Activated naive CD8-positive, alpha-beta T cell treated with anti-CD3 and anti-CD28 coated beads, Interleukin-2, amount 10 ng/mL, durations not matched to agents 7 days and 5 days (primary cell): Measurements from ENCODE around the gene GGCT. TPM values are rescaled to one million over a fixed set of nuclear protein-coding genes. Genes with fewer than 3 reads are reported as not detected.
"Not testable (repeated sequence)": the region's sequence is repeated elsewhere in the genome, so short reads cannot be mapped to it uniquely, and the experiment has no call there.

Source experiments
- ATAC-seq: fragments of 150-1000 bp; cut with Tn5 transposase; one replicate; pipeline ENCODE4 v1.10.0; 2021; ENCODE audit warnings: low read depth, moderate library complexity
- POLR2A ChIA-PET: fragments of 350-600 bp; sonication (Branson Sonifier 250); formaldehyde crosslinking; loops from one replicate; lab custom pipeline; 2021; ENCODE audit warnings: antibody characterized with exemption; lab: Charles Lee
- DNase-seq: peaks from one replicate; pipeline ENCODE4 v3.0.0; 2021
- H3K27ac Mint-ChIP-seq: one replicate; pipeline ENCODE4 v1.8.0; 2022; ENCODE audit warnings: mild to moderate bottlenecking, mixed read lengths
- H3K27me3 Mint-ChIP-seq: one replicate; pipeline ENCODE4 v1.8.0; 2022; ENCODE audit warnings: mild to moderate bottlenecking, moderate library complexity, mixed read lengths
- H3K36me3 Mint-ChIP-seq: one replicate; pipeline ENCODE4 v1.8.0; 2021; ENCODE audit warnings: mild to moderate bottlenecking, mixed read lengths
- H3K4me1 Mint-ChIP-seq: one replicate; pipeline ENCODE4 v1.8.0; 2021; ENCODE audit warnings: mixed read lengths
- H3K4me3 Mint-ChIP-seq: one replicate; pipeline ENCODE4 v1.8.0; 2022; ENCODE audit warnings: mild to moderate bottlenecking, moderate library complexity, mixed read lengths
- H3K9me3 Mint-ChIP-seq: one replicate; pipeline ENCODE4 v1.8.0; 2021; ENCODE audit warnings: mixed read lengths
- total RNA-seq, 2 experiments: library from RNA; stranded (reverse); gene quantifications; one replicate each; pipeline ENCODE4 v1.2.3, GENCODE V29; 2021

GGCT gene
- total RNA-seq, 2 experiments from 2014 or later: 40.2 to 42.7 TPM

DNA sequence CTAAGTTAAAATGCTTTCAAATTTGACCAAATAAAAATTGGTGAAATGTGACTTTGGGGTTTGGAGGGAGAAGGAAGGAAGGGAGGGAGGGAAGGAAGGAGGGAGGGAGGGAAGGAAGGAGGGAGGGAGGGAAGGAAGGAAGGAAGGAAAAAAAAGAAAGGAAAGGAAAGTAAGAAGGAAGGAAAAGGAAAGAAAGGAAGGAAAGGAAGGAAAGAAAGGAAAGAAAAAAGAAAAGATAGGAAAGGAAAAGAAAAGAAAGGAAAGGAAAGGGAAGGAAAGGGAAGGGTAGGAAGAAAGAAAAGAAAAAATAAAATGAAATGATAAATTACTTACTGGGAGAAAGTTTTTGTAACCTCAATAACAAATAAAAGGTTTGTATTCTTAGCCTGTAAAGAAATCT lies 24.1 kb upstream of the GGCT start:
- Mint-ChIP-seq H3K27me3 (no peaks in the 10 kb centered on the region), H3K4me1 (peaks cover 3% of the 10 kb centered on the region), H3K27ac (no peak overlapping the region), H3K36me3 (no peaks in the 10 kb centered on the region), H3K9me3 (no peaks in the 10 kb centered on the region), H3K4me3 (no peak overlapping the region)
- POLR2A ChIA-PET: no interaction called here
- no peak for ATAC-seq
- DNase-seq: no peak

DNA sequence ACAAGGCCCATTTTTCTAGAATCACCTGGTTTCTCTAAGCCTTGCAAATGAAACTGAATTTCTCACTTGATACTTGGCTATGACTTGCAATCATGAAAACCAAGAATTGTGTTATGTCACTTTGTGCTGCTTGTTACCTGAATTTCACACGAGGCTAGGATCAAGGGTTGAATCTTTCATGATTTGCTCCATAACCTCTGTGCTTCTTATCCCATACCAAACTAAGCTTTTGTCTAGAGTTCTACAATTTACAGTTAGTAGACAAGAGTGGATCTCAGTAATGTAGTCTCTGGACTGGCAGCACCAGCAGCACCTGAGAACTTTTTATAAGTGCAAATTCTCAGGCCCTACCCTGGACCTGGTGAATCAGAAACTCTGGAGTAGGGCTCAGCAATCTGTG lies 22.7 kb upstream of the GGCT start:
- H3K27me3 Mint-ChIP-seq, H3K4me3 Mint-ChIP-seq, H3K4me1 Mint-ChIP-seq, H3K9me3 Mint-ChIP-seq, DNase-seq, H3K36me3 Mint-ChIP-seq, POLR2A ChIA-PET, ATAC-seq, H3K27ac Mint-ChIP-seq: not testable (repeated sequence)

DNA sequence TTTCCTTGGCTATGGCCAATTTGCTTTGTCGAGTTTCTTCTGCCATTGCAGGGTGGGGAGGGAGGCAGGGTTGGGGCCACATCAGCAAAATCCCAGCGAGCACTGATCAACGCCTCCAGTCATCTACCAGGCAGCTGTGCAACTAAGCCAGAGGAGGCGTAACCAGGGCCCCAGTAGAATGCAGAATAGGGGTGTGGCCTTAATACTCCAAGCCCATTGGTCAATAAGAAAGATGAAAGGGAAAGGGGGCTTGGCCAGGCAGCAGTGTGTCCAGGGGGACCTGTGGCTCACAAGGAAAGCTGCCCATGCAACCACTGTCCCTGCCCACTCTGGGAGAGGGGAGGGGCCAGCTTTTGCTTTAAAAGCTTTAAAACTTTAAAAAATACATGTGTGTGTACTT lies 21.5 kb upstream of the GGCT start:
- ATAC-seq (no peak), DNase-seq (no peak)
- H3K9me3 Mint-ChIP-seq: no peaks in the 10 kb centered on the region
- POLR2A ChIA-PET: no interaction called here
- peaks cover 3% of the 10 kb centered on the region for H3K4me1 Mint-ChIP-seq
- peaks cover 2% of the 10 kb centered on the region for H3K36me3 Mint-ChIP-seq
- no peak overlapping the region for H3K27ac Mint-ChIP-seq
- H3K4me3 Mint-ChIP-seq: no peak overlapping the region
- H3K27me3 Mint-ChIP-seq: no peaks in the 10 kb centered on the region

DNA sequence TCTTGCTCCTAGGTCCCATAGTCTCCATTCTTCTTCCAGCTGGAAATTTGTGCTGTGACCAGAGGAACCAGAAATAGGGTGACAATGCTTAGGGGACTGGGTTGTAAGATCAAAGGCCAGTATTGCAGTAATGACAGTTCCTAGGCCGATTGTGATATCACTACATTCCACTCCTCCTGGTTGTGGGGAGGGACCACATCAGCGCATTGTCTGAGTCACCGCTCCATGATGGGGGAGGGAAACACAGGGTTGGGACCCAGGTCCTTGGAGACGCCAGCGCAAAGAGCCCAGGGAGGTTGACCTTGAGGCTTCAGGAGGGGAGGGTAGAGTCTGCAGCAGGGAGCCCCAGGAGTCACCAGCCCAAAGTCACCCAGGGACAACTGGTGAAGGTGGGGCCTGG lies 20.8 kb upstream of the GGCT start:
- DNase-seq (no peak), ATAC-seq (no peak)
- peaks cover 5% of the 10 kb centered on the region for H3K4me1 Mint-ChIP-seq
- peaks cover 2% of the 10 kb centered on the region for H3K36me3 Mint-ChIP-seq
- POLR2A ChIA-PET: no interaction called here
- H3K4me3 Mint-ChIP-seq: no peak overlapping the region
- no peaks in the 10 kb centered on the region for H3K27me3 Mint-ChIP-seq
- H3K27ac Mint-ChIP-seq: no peak overlapping the region
- no peaks in the 10 kb centered on the region for H3K9me3 Mint-ChIP-seq

DNA sequence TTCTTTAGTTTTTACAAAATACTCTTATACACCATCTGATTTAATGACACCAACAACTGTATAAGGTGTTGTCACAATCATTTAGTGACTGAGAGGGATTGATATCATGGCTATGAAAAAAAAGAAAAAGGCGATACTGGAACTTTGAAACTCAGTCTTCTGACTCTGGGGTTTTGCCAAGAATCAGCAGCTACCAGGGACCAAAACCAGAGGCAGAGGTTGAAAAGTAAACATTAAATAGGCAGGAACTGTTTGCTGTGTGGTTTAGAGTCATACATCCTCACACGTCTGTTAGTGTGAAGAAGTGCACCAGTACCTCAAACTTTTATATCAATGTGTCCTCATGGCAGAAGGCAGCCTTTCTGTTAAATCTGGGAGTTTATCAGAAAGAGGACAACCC lies 19.9 kb upstream of the GGCT start:
- no peak for ATAC-seq
- H3K36me3 Mint-ChIP-seq: peaks cover 2% of the 10 kb centered on the region
- H3K4me3 Mint-ChIP-seq: no peak overlapping the region
- no peak overlapping the region for H3K27ac Mint-ChIP-seq
- no peak for DNase-seq
- H3K9me3 Mint-ChIP-seq: no peaks in the 10 kb centered on the region
- POLR2A ChIA-PET: no interaction called here
- peaks cover 5% of the 10 kb centered on the region for H3K4me1 Mint-ChIP-seq
- no peaks in the 10 kb centered on the region for H3K27me3 Mint-ChIP-seq

DNA sequence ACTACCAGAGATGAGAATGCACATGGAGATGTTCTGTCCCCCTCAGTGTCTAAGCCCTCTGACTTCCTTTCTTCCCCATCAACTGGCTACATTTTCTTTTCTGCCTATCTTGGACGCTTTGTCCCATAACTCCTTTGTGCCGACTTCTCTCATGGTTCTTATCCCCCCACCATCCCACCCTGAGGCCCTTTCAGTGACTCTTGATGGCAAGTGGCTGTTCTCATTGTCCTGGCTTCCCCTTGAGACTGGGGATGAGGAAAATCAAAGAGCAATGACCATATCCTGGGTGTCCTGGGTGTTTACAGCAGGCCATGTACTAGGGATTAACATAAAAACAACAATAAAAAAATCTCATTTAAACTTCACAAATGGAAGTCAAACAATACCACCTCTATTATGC lies 18.8 kb upstream of the GGCT start:
- DNase-seq (no peak), ATAC-seq (no peak)
- Mint-ChIP-seq H3K27me3 (no peaks in the 10 kb centered on the region), H3K27ac (no peak overlapping the region), H3K4me1 (peaks cover 5% of the 10 kb centered on the region), H3K9me3 (no peaks in the 10 kb centered on the region), H3K4me3 (no peak overlapping the region), H3K36me3 (peaks cover 2% of the 10 kb centered on the region)
- POLR2A ChIA-PET: no interaction called here

DNA sequence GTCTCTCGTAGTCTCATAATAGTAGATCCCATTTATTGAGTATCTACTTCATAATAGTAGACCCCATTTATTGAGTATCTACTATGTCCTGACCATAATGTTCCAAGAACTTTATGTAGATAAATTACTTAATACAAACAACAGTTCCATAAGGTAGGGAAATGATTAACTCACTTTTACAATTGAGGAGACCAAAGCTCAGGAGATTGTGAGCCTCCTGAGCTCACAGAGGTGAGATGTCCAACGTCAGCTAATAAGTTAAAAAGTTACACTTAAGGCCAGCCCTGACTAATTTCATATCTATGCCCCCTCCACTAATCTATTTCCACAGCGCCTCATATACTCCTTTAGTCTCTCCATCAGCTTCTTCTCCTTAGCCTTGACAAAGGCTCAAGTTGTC lies 17.5 kb upstream of the GGCT start:
- Mint-ChIP-seq H3K4me3 (no peak overlapping the region), H3K27ac (no peak overlapping the region), H3K9me3 (no peaks in the 10 kb centered on the region), H3K27me3 (no peaks in the 10 kb centered on the region), H3K4me1 (peaks cover 5% of the 10 kb centered on the region), H3K36me3 (peaks cover 2% of the 10 kb centered on the region)
- ATAC-seq (no peak), DNase-seq (no peak)
- POLR2A ChIA-PET: no interaction called here

DNA sequence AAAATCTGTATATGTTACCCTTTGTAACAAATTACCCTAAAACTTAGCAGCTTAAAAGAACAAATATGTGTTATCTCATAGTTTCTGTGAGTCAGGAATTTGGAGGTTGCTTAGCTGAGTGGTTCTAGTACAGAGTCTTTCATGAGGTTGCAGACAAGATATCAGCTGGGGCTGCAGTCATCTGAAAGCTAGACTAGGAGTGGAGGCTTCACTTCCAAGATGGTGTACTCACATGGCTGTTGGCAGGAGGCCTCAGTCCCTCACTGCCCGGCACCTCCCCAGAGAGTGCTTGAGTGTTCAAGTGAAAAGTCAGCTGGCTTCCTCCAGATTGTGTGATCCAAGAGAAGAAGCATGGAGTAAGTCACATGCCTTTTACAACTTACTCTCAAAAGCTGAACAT lies 16.9 kb upstream of the GGCT start:
- POLR2A ChIA-PET: no interaction called here
- DNase-seq: no peak
- Mint-ChIP-seq H3K4me1 (peaks cover 5% of the 10 kb centered on the region), H3K4me3 (no peak overlapping the region), H3K27ac (no peak overlapping the region), H3K36me3 (peaks cover 2% of the 10 kb centered on the region), H3K27me3 (no peaks in the 10 kb centered on the region), H3K9me3 (no peaks in the 10 kb centered on the region)
- ATAC-seq: no peak

DNA sequence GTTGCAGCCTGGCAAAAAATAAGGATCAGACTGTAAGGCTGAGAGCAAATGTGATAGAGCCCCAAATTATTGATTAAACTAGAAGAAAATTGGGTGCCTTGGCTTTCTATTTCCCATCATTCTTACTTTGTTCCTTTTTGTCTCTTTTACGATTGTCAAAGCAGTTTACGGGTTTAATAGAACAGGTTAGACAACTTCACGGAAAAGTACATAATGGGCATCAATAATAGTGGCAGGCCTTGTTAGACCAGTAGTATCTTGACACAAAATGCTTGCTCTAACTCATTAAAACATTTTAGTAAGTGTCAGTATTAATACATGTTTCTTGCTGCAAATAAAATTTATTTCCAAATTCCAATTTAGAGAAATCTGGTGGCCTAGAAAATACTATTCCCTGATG lies 14.5 kb upstream of the GGCT start:
- DNase-seq (no peak), ATAC-seq (no peak)
- H3K9me3 Mint-ChIP-seq: no peaks in the 10 kb centered on the region
- POLR2A ChIA-PET: no interaction called here
- H3K4me1 Mint-ChIP-seq: peaks cover 2% of the 10 kb centered on the region
- peaks cover 2% of the 10 kb centered on the region for H3K36me3 Mint-ChIP-seq
- H3K27me3 Mint-ChIP-seq: no peaks in the 10 kb centered on the region
- H3K4me3 Mint-ChIP-seq: no peak overlapping the region
- no peak overlapping the region for H3K27ac Mint-ChIP-seq

DNA sequence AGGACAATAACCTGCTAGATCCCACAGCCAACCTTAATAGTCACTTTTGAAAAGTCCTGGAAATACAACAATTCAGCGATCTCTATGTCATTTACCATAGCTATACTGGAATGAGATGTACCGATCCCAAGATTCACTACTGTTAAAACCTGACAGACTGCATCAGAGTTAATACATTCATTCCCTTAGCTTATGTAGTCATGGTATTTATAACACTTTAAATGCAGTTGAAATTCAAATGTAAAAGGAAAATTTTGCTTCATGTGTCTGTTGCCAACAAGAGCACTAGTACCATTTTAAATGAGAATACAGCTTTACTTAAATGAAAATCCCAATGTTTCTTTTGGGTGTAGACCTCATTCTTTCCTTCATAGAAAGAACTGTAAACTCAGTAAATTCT lies 11.1 kb upstream of the GGCT start:
- Mint-ChIP-seq H3K4me3 (no peak overlapping the region), H3K36me3 (no peaks in the 10 kb centered on the region), H3K27me3 (no peaks in the 10 kb centered on the region), H3K9me3 (no peaks in the 10 kb centered on the region), H3K27ac (no peak overlapping the region), H3K4me1 (peaks cover 2% of the 10 kb centered on the region)
- DNase-seq (no peak), ATAC-seq (no peak)
- POLR2A ChIA-PET: no interaction called here

DNA sequence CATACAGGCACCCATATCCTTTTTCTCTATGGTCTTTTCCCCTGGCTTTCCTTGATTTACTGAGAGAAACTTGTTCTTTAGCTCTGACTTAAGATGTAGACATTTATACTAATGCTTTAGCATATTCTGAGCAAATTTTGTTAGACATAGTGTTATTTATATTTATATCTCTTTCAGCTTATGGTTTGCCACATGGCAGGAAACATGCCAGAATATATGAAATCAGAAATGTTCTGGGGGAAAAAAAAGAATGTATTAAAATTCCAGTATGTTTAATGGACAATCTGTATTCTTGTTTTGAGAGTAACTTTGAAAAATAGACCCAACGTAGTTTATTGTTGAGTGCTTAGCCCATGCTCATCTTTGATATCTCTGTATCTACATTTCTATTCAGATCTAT lies 10.1 kb upstream of the GGCT start:
- Mint-ChIP-seq H3K27me3 (no peaks in the 10 kb centered on the region), H3K9me3 (no peaks in the 10 kb centered on the region), H3K36me3 (no peaks in the 10 kb centered on the region), H3K4me1 (no peaks in the 10 kb centered on the region), H3K4me3 (no peak overlapping the region), H3K27ac (no peak overlapping the region)
- DNase-seq: no peak
- ATAC-seq: no peak
- POLR2A ChIA-PET: no interaction called here

DNA sequence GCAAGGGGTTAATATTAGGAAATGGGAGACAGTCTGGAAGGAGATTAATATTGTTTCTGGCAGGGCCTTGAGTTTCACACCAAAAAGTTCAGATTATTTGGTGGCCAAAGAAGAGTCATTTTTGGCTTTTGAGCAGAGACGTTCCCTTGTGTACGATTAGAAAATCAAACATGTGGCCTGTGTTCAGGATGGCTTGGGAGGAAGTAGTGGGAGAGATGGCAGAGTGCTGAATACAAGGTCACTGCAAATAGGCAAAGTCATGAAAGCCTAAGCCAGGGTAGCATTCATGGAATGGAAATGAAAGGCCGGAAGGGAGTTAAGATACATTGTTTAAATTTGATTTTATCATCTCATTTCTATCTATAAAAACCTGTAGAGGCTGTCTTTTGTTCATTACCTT lies 9.5 kb upstream of the GGCT start:
- ATAC-seq: no peak
- H3K36me3 Mint-ChIP-seq: no peaks in the 10 kb centered on the region
- H3K27ac Mint-ChIP-seq: no peak overlapping the region
- H3K4me1 Mint-ChIP-seq: no peaks in the 10 kb centered on the region
- no peak overlapping the region for H3K4me3 Mint-ChIP-seq
- H3K27me3 Mint-ChIP-seq: no peaks in the 10 kb centered on the region
- POLR2A ChIA-PET: no interaction called here
- H3K9me3 Mint-ChIP-seq: no peaks in the 10 kb centered on the region
- DNase-seq: no peak

DNA sequence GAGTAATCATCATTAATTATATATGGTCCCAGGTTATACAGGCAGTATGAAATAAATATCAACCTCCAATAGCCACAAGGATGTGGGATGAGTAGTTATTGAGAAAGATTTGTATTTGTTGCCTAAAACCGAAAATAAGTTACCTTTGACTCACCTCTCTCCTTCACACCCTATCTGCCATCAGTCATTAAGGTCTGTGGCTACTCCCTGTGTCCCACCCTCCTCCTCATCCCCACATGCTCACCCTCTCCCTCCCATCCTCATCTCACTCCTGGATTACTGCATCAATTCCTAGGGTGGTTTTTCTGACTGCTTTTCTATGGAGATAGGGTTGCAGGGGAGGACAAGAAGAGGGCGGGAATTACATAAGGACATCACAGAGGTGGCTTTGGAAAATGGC lies 9.1 kb upstream of the GGCT start:
- ATAC-seq (no peak), DNase-seq (no peak)
- no peaks in the 10 kb centered on the region for H3K4me1 Mint-ChIP-seq
- no peaks in the 10 kb centered on the region for H3K27me3 Mint-ChIP-seq
- H3K4me3 Mint-ChIP-seq: no peak overlapping the region
- POLR2A ChIA-PET: no interaction called here
- H3K36me3 Mint-ChIP-seq: no peaks in the 10 kb centered on the region
- no peak overlapping the region for H3K27ac Mint-ChIP-seq
- no peaks in the 10 kb centered on the region for H3K9me3 Mint-ChIP-seq

DNA sequence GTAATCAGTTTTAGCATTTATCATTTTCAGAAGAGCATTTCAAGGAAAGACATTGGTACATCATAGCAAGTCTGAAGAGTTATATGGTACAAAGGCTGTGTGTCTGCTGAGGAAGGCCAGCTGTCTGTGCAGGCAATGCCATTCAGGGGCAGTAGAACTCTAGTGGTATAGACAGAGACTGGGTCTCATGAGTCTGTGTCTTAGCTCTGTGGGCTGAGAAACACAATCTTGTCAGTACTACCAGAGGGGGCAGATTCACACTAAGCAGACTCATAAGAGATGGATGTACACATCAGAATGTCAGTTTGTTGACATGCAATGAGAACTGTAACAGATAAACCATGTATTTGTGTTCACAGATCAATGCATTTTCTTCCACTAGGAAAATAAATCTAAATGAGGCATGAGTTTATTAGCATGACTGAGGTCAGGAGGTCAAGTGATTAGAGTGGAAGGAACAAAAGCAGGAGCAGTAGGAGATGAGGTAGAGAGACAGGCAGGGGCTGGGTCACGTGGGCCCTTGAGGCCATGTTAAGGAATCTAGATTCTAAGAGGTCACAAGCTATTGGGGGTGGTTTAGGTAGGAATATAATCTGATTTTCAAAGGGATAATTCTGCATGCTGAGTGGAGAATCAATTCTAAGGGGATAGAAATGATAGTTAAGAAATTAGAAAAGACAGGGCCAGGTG lies 7.5 kb upstream of the GGCT start:
- Mint-ChIP-seq H3K27ac (no peak overlapping the region), H3K4me3 (no peak overlapping the region), H3K36me3 (peaks cover 2% of the 10 kb centered on the region), H3K27me3 (no peaks in the 10 kb centered on the region), H3K4me1 (no peaks in the 10 kb centered on the region), H3K9me3 (peaks cover 3% of the 10 kb centered on the region)
- ATAC-seq (no peak), DNase-seq (no peak)
- POLR2A ChIA-PET: no interaction called here

DNA sequence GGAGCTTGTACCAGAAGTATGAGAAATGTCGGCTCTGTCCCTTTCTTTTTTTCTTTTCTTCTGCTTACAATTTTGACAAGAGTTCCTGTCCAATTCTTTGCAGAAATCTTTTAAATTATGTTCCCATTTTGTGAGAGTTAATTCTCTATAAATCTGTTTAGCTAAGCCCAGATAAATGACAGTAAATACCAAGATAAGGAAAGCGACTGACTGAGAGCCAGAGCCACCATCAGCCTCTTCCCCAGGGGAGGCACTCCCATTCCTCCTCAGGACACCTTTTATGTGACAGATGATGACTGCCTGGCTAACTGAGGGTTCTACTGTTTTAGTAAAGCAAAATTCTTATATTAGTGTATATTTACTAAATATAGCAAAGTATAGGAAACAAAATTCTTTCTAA lies 6.9 kb upstream of the GGCT start:
- H3K27ac Mint-ChIP-seq: no peak overlapping the region
- H3K4me3 Mint-ChIP-seq: no peak overlapping the region
- peaks cover 5% of the 10 kb centered on the region for H3K9me3 Mint-ChIP-seq
- no peak for DNase-seq
- ATAC-seq: no peak
- H3K4me1 Mint-ChIP-seq: no peaks in the 10 kb centered on the region
- peaks cover 2% of the 10 kb centered on the region for H3K36me3 Mint-ChIP-seq
- H3K27me3 Mint-ChIP-seq: no peaks in the 10 kb centered on the region
- POLR2A ChIA-PET: no interaction called here
